Prostate gland (tissue), 2 donors: ENCODE data around the gene L3HYPDH.

ENCODE experiments used
- POLR2A ChIP-seq: fragments of 450-650 bp; IDR thresholded peaks from one replicate; pipeline ENCODE4 v1.6.1; 2016; ENCODE audit warnings: antibody characterized with exemption, mild to moderate bottlenecking
- TF ChIP-seq, protein P1 (sequence below), 4 experiments: fragments of 200-600 bp in 2 of 4; fragments of 450-650 bp in 2 of 4; sonication (generic) in 2 of 4; IDR thresholded peaks; 1 replicate in 3 of 4; 2 replicates in 1 of 4; pipeline ENCODE4 v1.5.1; 2016 to 2019; ENCODE audit warnings: antibody characterized with exemption in 4 of 4, mild to moderate bottlenecking in 2 of 4, moderate library complexity in 2 of 4

DNA sequence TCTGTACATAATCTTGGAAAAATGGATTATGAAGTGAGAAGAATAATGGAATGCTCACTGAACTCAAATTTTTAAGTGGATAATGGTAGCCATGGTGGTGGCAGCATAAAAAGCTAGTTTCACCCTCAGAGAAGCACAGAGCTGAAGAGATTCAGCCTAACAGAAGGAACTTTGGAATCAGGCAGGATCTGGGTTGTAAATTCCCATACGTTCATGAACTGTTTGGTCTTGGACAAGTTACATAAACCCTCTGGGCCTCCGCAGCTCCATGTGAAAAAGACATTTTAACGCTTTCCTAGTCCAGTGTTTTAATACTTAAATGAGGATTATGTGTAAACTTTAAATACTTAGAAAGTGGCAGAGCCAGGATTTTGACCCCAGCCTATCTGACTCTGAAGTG is 26.8 kb upstream of the L3HYPDH start:
- TF ChIP-seq, protein P1, sequence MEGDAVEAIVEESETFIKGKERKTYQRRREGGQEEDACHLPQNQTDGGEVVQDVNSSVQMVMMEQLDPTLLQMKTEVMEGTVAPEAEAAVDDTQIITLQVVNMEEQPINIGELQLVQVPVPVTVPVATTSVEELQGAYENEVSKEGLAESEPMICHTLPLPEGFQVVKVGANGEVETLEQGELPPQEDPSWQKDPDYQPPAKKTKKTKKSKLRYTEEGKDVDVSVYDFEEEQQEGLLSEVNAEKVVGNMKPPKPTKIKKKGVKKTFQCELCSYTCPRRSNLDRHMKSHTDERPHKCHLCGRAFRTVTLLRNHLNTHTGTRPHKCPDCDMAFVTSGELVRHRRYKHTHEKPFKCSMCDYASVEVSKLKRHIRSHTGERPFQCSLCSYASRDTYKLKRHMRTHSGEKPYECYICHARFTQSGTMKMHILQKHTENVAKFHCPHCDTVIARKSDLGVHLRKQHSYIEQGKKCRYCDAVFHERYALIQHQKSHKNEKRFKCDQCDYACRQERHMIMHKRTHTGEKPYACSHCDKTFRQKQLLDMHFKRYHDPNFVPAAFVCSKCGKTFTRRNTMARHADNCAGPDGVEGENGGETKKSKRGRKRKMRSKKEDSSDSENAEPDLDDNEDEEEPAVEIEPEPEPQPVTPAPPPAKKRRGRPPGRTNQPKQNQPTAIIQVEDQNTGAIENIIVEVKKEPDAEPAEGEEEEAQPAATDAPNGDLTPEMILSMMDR (IDR thresholded peaks at IDR 0.05): no peak
- TF ChIP-seq POLR2A: no peak
